Upper lobe of right lung (tissue), 1 donor: Measurements from ENCODE around the gene POFUT1. TPM values are rescaled to one million over a fixed set of nuclear protein-coding genes. Genes with fewer than 3 reads are reported as not detected.
A peak's percentile ranks its signal among the peaks of the same experiment; 100 is the strongest.

Experiments
- ATAC-seq: fragments of 200-7000 bp; cut with Tn5 transposase; one replicate; pipeline ENCODE4 v1.9.1; 2020; ENCODE audit warnings: mild to moderate bottlenecking, moderate library complexity
- DNase-seq: peaks from one replicate; pipeline ENCODE4 v3.0.0-alpha.2; 2020
- H3K27ac ChIP-seq: fragments of 200-600 bp; one replicate; pipeline ENCODE4 v1.8.0; 2022
- H3K27me3 ChIP-seq: fragments of 200-600 bp; one replicate; pipeline ENCODE4 v1.8.0; 2022; ENCODE audit warnings: mild to moderate bottlenecking
- H3K36me3 ChIP-seq: fragments of 200-600 bp; one replicate; pipeline ENCODE4 v1.8.0; 2022
- H3K4me1 ChIP-seq: fragments of 200-600 bp; one replicate; pipeline ENCODE4 v1.8.0; 2022
- H3K4me3 ChIP-seq: fragments of 200-600 bp; one replicate; pipeline ENCODE4 v1.8.0; 2022; ENCODE audit warnings: mild to moderate bottlenecking
- H3K9me3 ChIP-seq: fragments of 200-600 bp; one replicate; pipeline ENCODE4 v1.8.0; 2022
- CTCF ChIP-seq: fragments of 200-600 bp; IDR thresholded peaks from one replicate; pipeline ENCODE4 v1.8.0; 2022; ENCODE audit warnings: antibody characterized with exemption
- intact Hi-C: fragments of 100-400 bp; cut with DNase I; formaldehyde crosslinking; loops from one replicate; pipeline ENCODE4 v1.11.0; 2022
- total RNA-seq: library from RNA; stranded (reverse); fragmentation: NEBNext Ultra II Directional; extraction: Animal tissue kit (Norgen Biotek cat#: 25700); gene quantifications from one replicate; pipeline ENCODE4 v1.2.1, GENCODE V29; 2021
- donor health status: DM: no; HTN: yes; CAD: no; lungs with severe emphysema.

The POFUT1 gene
- total RNA-seq, 1 donor from 2014 or later = 31.5 TPM

- no peak overlapping the region for H3K4me3 ChIP-seq
- no peak for TF ChIP-seq CTCF
- peak overlapping the region; percentile 52 for H3K27ac ChIP-seq
- no peak for ATAC-seq
- no peaks in the 10 kb centered on the region for H3K27me3 ChIP-seq
- no peaks in the 10 kb centered on the region for H3K36me3 ChIP-seq
- intact Hi-C loops = no loop called here
- DNase-seq = no peak
- no peaks in the 10 kb centered on the region for H3K9me3 ChIP-seq
- peaks cover 14% of the 10 kb centered on the region for H3K4me1 ChIP-seq
Observed at GRCh38 chr20:32285082-32285620, 77.5 kb downstream of the POFUT1 start.

GRCh38 chr20:32285621-32286371, 78.1 kb downstream of the POFUT1 start:
- ATAC-seq (peak; percentile 54), DNase-seq (no peak)
- H3K27ac ChIP-seq = peak overlapping the region; percentile 52
- no peaks in the 10 kb centered on the region for H3K9me3 ChIP-seq
- TF ChIP-seq CTCF = no peak
- H3K4me3 ChIP-seq = no peak overlapping the region
- no peaks in the 10 kb centered on the region for H3K27me3 ChIP-seq
- H3K36me3 ChIP-seq = no peaks in the 10 kb centered on the region
- intact Hi-C loops = no loop called here
- H3K4me1 ChIP-seq = peaks cover 14% of the 10 kb centered on the region

- Histone ChIP-seq H3K36me3 (no peaks in the 10 kb centered on the region), H3K9me3 (no peaks in the 10 kb centered on the region), H3K27me3 (no peaks in the 10 kb centered on the region), H3K27ac (no peak overlapping the region), H3K4me3 (no peak overlapping the region), H3K4me1 (peaks cover 14% of the 10 kb centered on the region)
- DNase-seq = no peak
- no peak for TF ChIP-seq CTCF
- ATAC-seq = no peak
- intact Hi-C loops = no loop called here
Observed at GRCh38 chr20:32287231-32287638, 79.6 kb downstream of the POFUT1 start.

Other genes with a start within 250 kb of the POFUT1 start
- gene XKR7, start 239.7 kb upstream of the POFUT1 start, total RNA-seq = 0.09 TPM
- 23.2 TPM for gene CCM2L, start 197.4 kb upstream of the POFUT1 start, total RNA-seq
- gene HCK, start 155.6 kb upstream of the POFUT1 start, total RNA-seq = 49.0 TPM
- gene TM9SF4, start 98.2 kb upstream of the POFUT1 start, total RNA-seq = 49.2 TPM
- 15.9 TPM for gene PLAGL2, start 137 bp upstream of the POFUT1 start, total RNA-seq
- gene KIF3B, start 69.8 kb downstream of the POFUT1 start, total RNA-seq = 29.0 TPM
- gene ASXL1, start 150.5 kb downstream of the POFUT1 start, total RNA-seq = 79.1 TPM